ENCODE data around the gene KCNQ4.

The KCNQ4 gene

GRCh38 chr1:40795811-40796586, 12.4 kb downstream of the KCNQ4 start:
- no peak for DNase-seq (ENCODE audit: low spot score)

- DNase-seq (ENCODE audit: low spot score), result peak; percentile 55
Measured at GRCh38 chr1:40796939-40797667, 13.5 kb downstream of the KCNQ4 start.

GRCh38 chr1:40797668-40798010, 14.1 kb downstream of the KCNQ4 start:
- no peak for DNase-seq (ENCODE audit: low spot score)

- no peak for DNase-seq (ENCODE audit: low spot score)
Measured at GRCh38 chr1:40798366-40799281, 15.0 kb downstream of the KCNQ4 start.

GRCh38 chr1:40799351-40799867, 15.8 kb downstream of the KCNQ4 start:
- DNase-seq (ENCODE audit: low spot score), result no peak

- DNase-seq (ENCODE audit: low spot score), result no peak
Measured at GRCh38 chr1:40801742-40802077, 18.1 kb downstream of the KCNQ4 start.

- DNase-seq (ENCODE audit: low spot score), result peak; percentile 90
Measured at GRCh38 chr1:40802078-40802741, 18.6 kb downstream of the KCNQ4 start.

GRCh38 chr1:40802742-40803113, 19.1 kb downstream of the KCNQ4 start:
- no peak for DNase-seq (ENCODE audit: low spot score)

- no peak for DNase-seq (ENCODE audit: low spot score)
Measured at GRCh38 chr1:40803447-40803846, 19.9 kb downstream of the KCNQ4 start.

GRCh38 chr1:40803902-40804301, 20.3 kb downstream of the KCNQ4 start:
- no peak for DNase-seq (ENCODE audit: low spot score)

- DNase-seq (ENCODE audit: low spot score), result no peak
Measured at GRCh38 chr1:40806240-40806639, 22.7 kb downstream of the KCNQ4 start.

GRCh38 chr1:40806731-40807695, 23.4 kb downstream of the KCNQ4 start:
- peak; percentile 88 for DNase-seq (ENCODE audit: low spot score)

GRCh38 chr1:40808002-40808401, 24.4 kb downstream of the KCNQ4 start:
- peak; percentile 52 for DNase-seq (ENCODE audit: low spot score)

- DNase-seq (ENCODE audit: low spot score), result peak; percentile 79
Measured at GRCh38 chr1:40808444-40808843, 24.9 kb downstream of the KCNQ4 start.

GRCh38 chr1:40808909-40809308, 25.3 kb downstream of the KCNQ4 start:
- DNase-seq (ENCODE audit: low spot score), result no peak

- no peak for DNase-seq (ENCODE audit: low spot score)
Measured at GRCh38 chr1:40810927-40811326, 27.3 kb downstream of the KCNQ4 start.

- DNase-seq (ENCODE audit: low spot score), result no peak
Measured at GRCh38 chr1:40815420-40815819, 31.8 kb downstream of the KCNQ4 start.

GRCh38 chr1:40817791-40818263, 34.2 kb downstream of the KCNQ4 start:
- no peak for DNase-seq (ENCODE audit: low spot score)

- no peak for DNase-seq (ENCODE audit: low spot score)
Measured at GRCh38 chr1:40818264-40818961, 34.8 kb downstream of the KCNQ4 start.

GRCh38 chr1:40819101-40819500, 35.5 kb downstream of the KCNQ4 start:
- DNase-seq (ENCODE audit: low spot score), result no peak
